Measurements from ENCODE around the gene RREB1.

DNA sequence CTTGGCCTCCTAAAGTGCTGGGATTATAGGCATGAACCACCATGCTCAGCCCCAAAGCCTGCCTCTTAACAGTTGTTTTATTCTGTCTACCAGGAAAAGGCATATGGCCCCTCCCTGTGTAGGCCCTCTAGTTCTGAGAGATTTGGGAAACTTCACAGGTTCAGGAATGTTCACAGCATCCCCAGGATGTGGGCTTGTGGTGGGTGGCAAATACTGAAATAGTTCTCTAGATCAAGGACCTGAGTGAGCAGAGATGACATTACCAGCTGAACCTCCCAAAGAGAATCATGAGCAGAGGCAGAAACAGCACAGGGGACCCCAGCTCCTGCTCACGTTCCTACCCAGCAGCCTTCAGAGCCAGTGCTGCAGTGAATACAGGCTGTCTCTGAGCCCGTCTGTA lies 105.7 kb downstream of the RREB1 start:
- TF ChIP-seq, protein P1, sequence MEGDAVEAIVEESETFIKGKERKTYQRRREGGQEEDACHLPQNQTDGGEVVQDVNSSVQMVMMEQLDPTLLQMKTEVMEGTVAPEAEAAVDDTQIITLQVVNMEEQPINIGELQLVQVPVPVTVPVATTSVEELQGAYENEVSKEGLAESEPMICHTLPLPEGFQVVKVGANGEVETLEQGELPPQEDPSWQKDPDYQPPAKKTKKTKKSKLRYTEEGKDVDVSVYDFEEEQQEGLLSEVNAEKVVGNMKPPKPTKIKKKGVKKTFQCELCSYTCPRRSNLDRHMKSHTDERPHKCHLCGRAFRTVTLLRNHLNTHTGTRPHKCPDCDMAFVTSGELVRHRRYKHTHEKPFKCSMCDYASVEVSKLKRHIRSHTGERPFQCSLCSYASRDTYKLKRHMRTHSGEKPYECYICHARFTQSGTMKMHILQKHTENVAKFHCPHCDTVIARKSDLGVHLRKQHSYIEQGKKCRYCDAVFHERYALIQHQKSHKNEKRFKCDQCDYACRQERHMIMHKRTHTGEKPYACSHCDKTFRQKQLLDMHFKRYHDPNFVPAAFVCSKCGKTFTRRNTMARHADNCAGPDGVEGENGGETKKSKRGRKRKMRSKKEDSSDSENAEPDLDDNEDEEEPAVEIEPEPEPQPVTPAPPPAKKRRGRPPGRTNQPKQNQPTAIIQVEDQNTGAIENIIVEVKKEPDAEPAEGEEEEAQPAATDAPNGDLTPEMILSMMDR (IDR thresholded peaks at IDR 0.05 in 8 of 11, conservative IDR thresholded peaks at IDR 0.05 in 3 of 11), result no peak
- TF ChIP-seq POLR2AphosphoS5 (IDR thresholded peaks at IDR 0.05), result no peak
